HepG2 (cell line): ENCODE results near the gene VPS52. TPM values are rescaled to one million over a fixed set of nuclear protein-coding genes. Genes with fewer than 3 reads are reported as not detected.

Source experiments
- AKAP8 ChIP-seq: sonication (generic); formaldehyde crosslinking; IDR thresholded peaks from 2 replicates; pipeline ENCODE4 v1.5.1; 2020; ENCODE audit warnings: mild to moderate bottlenecking, missing genetic modification reagents
- DNMT1 ChIP-seq: sonication (generic); formaldehyde crosslinking; IDR thresholded peaks from 2 replicates; pipeline ENCODE4 v1.5.1; 2020; ENCODE audit warnings: mild to moderate bottlenecking, missing genetic modification reagents
- FOXC1 ChIP-seq: sonication (generic); formaldehyde crosslinking; IDR thresholded peaks from 2 replicates; pipeline ENCODE4 v1.8.0; 2022; ENCODE audit warnings: mild to moderate bottlenecking, missing genetic modification reagents, borderline replicate concordance
- FOXP4 ChIP-seq: sonication (generic); formaldehyde crosslinking; IDR thresholded peaks from 2 replicates; pipeline ENCODE4 v1.4.0; 2020; ENCODE audit warnings: missing genetic modification reagents
- GPN1 ChIP-seq: sonication (generic); formaldehyde crosslinking; IDR thresholded peaks from 2 replicates; pipeline ENCODE4 v1.5.1; 2020; ENCODE audit warnings: missing genetic modification reagents, borderline replicate concordance
- KLF12 ChIP-seq: sonication (generic); formaldehyde crosslinking; IDR thresholded peaks from 2 replicates; pipeline ENCODE4 v1.4.0; 2020; ENCODE audit warnings: missing genetic modification reagents, borderline replicate concordance
- KLF9 ChIP-seq: IDR thresholded peaks from 2 replicates; pipeline ENCODE4 v1.6.1; 2016; ENCODE audit warnings: low read depth
- MAFG ChIP-seq: sonication (generic); formaldehyde crosslinking; IDR thresholded peaks from 2 replicates; pipeline ENCODE4 v1.5.1; 2020; ENCODE audit warnings: mild to moderate bottlenecking, missing genetic modification reagents
- MTF2 ChIP-seq: sonication (generic); formaldehyde crosslinking; IDR thresholded peaks from 2 replicates; pipeline ENCODE4 v1.5.0; 2020; ENCODE audit warnings: missing genetic modification reagents, borderline replicate concordance
- NR2F2 ChIP-seq: IDR thresholded peaks from 2 replicates; pipeline ENCODE4 v1.6.1; 2012; ENCODE audit warnings: low read depth, inconsistent platforms, borderline replicate concordance
- PAF1 ChIP-seq: IDR thresholded peaks from 2 replicates; pipeline ENCODE4 v1.6.1; 2016; ENCODE audit warnings: missing genetic modification reagents, missing compliant biosample characterization
- POGZ ChIP-seq: sonication (generic); formaldehyde crosslinking; IDR thresholded peaks from 2 replicates; pipeline ENCODE4 v1.4.0; 2020; ENCODE audit warnings: mild to moderate bottlenecking, missing genetic modification reagents
- SAP130 ChIP-seq: IDR thresholded peaks from 2 replicates; pipeline ENCODE4 v1.6.1; 2016; ENCODE audit warnings: low read depth
- SP140L ChIP-seq: sonication (generic); formaldehyde crosslinking; IDR thresholded peaks from 2 replicates; pipeline ENCODE4 v1.4.0; 2020; ENCODE audit warnings: missing genetic modification reagents, borderline replicate concordance
- SP4 ChIP-seq: sonication (generic); formaldehyde crosslinking; IDR thresholded peaks from 2 replicates; pipeline ENCODE4 v1.8.1; 2023; ENCODE audit warnings: mild to moderate bottlenecking, missing genetic modification reagents
- SRSF1 ChIP-seq: fragments of 200-400 bp; formaldehyde crosslinking; optimal IDR thresholded peaks from 2 replicates; pipeline ENCODE3; 2017; ENCODE audit warnings: mild to moderate bottlenecking, low read depth, low read length, moderate library complexity
- TRIM22 ChIP-seq: fragments of 450-650 bp; IDR thresholded peaks from 2 replicates; pipeline ENCODE4 v1.6.1; 2017
- ZBTB7A ChIP-seq: sonication (generic); formaldehyde crosslinking; IDR thresholded peaks from 2 replicates; pipeline ENCODE4 v1.8.0; 2022; ENCODE audit warnings: mild to moderate bottlenecking, missing genetic modification reagents
- ZFP41 ChIP-seq: sonication (generic); formaldehyde crosslinking; IDR thresholded peaks from 2 replicates; pipeline ENCODE4 v1.4.0; 2020; ENCODE audit warnings: mild to moderate bottlenecking, missing genetic modification reagents, borderline replicate concordance
- ZKSCAN1 ChIP-seq: fragments of 150-350 bp; IDR thresholded peaks from 2 replicates; pipeline ENCODE4 v1.6.1; 2014; ENCODE audit warnings: low read length
- ZNF333 ChIP-seq: sonication (generic); formaldehyde crosslinking; IDR thresholded peaks from 2 replicates; pipeline ENCODE4 v1.4.0; 2020; ENCODE audit warnings: mild to moderate bottlenecking, missing genetic modification reagents, borderline replicate concordance
- ZNF503 ChIP-seq: sonication (generic); formaldehyde crosslinking; IDR thresholded peaks from 2 replicates; pipeline ENCODE4 v1.4.0; 2020; ENCODE audit warnings: missing genetic modification reagents
- ZNF547 ChIP-seq: sonication (generic); formaldehyde crosslinking; IDR thresholded peaks from 2 replicates; pipeline ENCODE4 v1.5.1; 2020; ENCODE audit warnings: mild to moderate bottlenecking, missing genetic modification reagents
- ZNF549 ChIP-seq: sonication (generic); formaldehyde crosslinking; IDR thresholded peaks from 2 replicates; pipeline ENCODE4 v1.5.0; 2020; ENCODE audit warnings: missing genetic modification reagents
- ZNF691 ChIP-seq: sonication (generic); formaldehyde crosslinking; IDR thresholded peaks from 2 replicates; pipeline ENCODE4 v1.4.0; 2020; ENCODE audit warnings: missing genetic modification reagents, low read depth, mild to moderate bottlenecking, borderline replicate concordance
- ZSCAN25 ChIP-seq: sonication (generic); formaldehyde crosslinking; IDR thresholded peaks from 2 replicates; pipeline ENCODE4 v1.8.0; 2022; ENCODE audit warnings: mild to moderate bottlenecking, missing genetic modification reagents
- polyA plus RNA-seq, 8 experiments: library from polyadenylated mRNA; depleted of rRNA in 3 of 8; stranded (reverse) in 7 of 8; unstranded in 1 of 8; fragments of >200 nt; fragmentation: Illumina TruSeq in 4 of 8; extraction: Trizol in 4 of 8; gene quantifications; 2 replicates each; pipeline versions ENCODE4 v1.2.1 to v1.2.3, GENCODE V29; 2011 to 2016; ENCODE audit warnings: low read depth in 4 of 8, missing spikeins in 1 of 8, mixed read lengths in 1 of 8; ENCODE audit not compliant: insufficient read depth in 1 of 8
- total RNA-seq, 5 experiments: library from RNA; depleted of rRNA; stranded (reverse); fragments of >200 nt; fragmentation: Illumina TruSeq; extraction: Trizol; gene quantifications; 2 replicates each; pipeline ENCODE4 v1.2.3, GENCODE V29; 2016; ENCODE audit warnings: low read depth in 1 of 5

VPS52 gene
- total and polyA plus RNA-seq, 2 of the 13 experiments (the other 11 are each of a cell fraction or from before 2014, with no cell fraction given): 48.9 to 85.5 TPM

GRCh38 chr6:33213166-33213988, 58.3 kb downstream of the VPS52 start (continued):
- TF ChIP-seq SRSF1: peak; percentile 30
- no peak for TF ChIP-seq FOXC1 (CRISPR knock-in tag)
- TF ChIP-seq TRIM22: no peak
- no peak for TF ChIP-seq ZFP41 (CRISPR knock-in tag)
- no peak for TF ChIP-seq ZKSCAN1
- no peak for TF ChIP-seq KLF9 (CRISPR knock-in tag)
- no peak for TF ChIP-seq POGZ (CRISPR knock-in tag)
- TF ChIP-seq SP4 (CRISPR knock-in tag): no peak
- TF ChIP-seq ZNF549 (CRISPR knock-in tag): no peak
- no peak for TF ChIP-seq DNMT1 (CRISPR knock-in tag)
- 0 out of 2 replicates have a peak, but pooled peaks have one; percentile 69 for TF ChIP-seq AKAP8 (CRISPR knock-in tag)
- peak; percentile 51; the same call in 1 of the 2 replicates for TF ChIP-seq ZNF547
- TF ChIP-seq GPN1 (CRISPR knock-in tag): no peak
- 0 out of 2 replicates have a peak, but pooled peaks have one; percentile 42 for TF ChIP-seq KLF12 (CRISPR knock-in tag)
- TF ChIP-seq FOXP4 (CRISPR knock-in tag): no peak
- no peak for TF ChIP-seq NR2F2
- no peak for TF ChIP-seq ZNF333 (CRISPR knock-in tag)
- TF ChIP-seq ZNF503: 0 out of 2 replicates have a peak, but pooled peaks have one; percentile 36
- TF ChIP-seq SP140L (CRISPR knock-in tag): no peak
- 0 out of 2 replicates have a peak, but pooled peaks have one; percentile 31 for TF ChIP-seq ZSCAN25 (CRISPR knock-in tag)
- no peak for TF ChIP-seq MAFG (CRISPR knock-in tag)
- no peak for TF ChIP-seq MTF2
- 0 out of 2 replicates have a peak, but pooled peaks have one; percentile 13 for TF ChIP-seq ZBTB7A (CRISPR knock-in tag)
- no peak for TF ChIP-seq PAF1
- TF ChIP-seq SAP130 (CRISPR knock-in tag): no peak
- no peak for TF ChIP-seq ZNF691 (CRISPR knock-in tag)
